Activated naive CD4-positive, alpha-beta T cell treated with anti-CD3 and anti-CD28 coated beads, Interleukin-2, amount 50 U/mL, for 24 hours (primary cell): ENCODE measurements around the gene FAM184A.
"Not testable (repeated sequence)": the region's sequence is repeated elsewhere in the genome, so short reads cannot be mapped to it uniquely, and the experiment has no call there.

Experiments used
- H3K27ac Mint-ChIP-seq: one replicate; pipeline ENCODE4 v1.8.0; 2021; ENCODE audit warnings: mild to moderate bottlenecking, mixed read lengths
- H3K27me3 Mint-ChIP-seq: one replicate; pipeline ENCODE4 v1.8.0; 2021; ENCODE audit warnings: mixed read lengths
- H3K36me3 Mint-ChIP-seq: one replicate; pipeline ENCODE4 v1.8.0; 2021; ENCODE audit warnings: mixed read lengths
- H3K4me1 Mint-ChIP-seq: one replicate; pipeline ENCODE4 v1.8.0; 2021; ENCODE audit warnings: mixed read lengths
- H3K4me3 Mint-ChIP-seq: one replicate; pipeline ENCODE4 v1.8.0; 2021; ENCODE audit warnings: mild to moderate bottlenecking, mixed read lengths
- H3K9me3 Mint-ChIP-seq: one replicate; pipeline ENCODE4 v1.8.0; 2021; ENCODE audit warnings: mixed read lengths

FAM184A gene

DNA sequence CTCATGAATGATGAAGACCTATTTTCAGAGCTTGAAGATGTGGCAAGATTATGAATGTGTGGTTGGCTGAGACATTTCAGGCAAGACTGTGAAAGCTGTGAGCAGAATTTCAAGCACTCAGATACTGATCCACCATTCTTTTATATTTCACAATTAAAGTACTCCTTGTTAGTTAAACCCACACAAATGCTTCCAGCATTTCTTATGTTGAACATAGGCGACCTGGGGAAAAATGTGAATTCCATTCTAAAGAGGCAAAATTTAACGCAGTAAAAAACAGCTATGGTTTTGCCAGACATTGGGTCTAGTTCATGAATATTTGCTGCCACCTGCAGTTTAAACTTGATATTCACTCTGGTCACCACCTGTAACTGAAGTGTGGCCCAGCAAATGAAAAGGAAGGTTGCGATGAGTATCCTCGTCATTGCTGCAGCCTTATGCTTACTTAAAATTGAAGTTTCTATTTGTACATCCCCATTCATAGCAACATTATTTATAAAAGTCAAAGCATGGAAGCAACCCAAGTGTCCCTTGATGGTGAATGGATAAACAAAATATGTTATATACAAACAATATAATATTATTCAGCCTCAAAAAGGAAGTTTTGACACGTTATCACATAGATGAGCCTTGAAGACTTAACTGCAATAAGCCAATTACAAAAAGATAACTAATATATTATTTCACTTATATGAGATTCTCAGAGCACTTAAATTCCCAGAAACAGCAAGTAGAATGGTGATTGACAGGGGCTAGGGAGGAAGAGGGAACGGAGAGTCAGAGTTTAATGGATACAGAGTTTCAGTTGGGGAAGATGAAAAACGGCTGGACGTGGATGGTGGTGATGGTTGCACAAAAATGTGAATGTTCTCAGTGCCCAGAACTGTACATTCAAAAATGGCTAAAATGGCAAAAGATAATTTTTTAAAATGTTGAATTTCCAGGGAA is 32.4 kb upstream of the FAM184A start:
- H3K27ac Mint-ChIP-seq: no peak overlapping the region

DNA sequence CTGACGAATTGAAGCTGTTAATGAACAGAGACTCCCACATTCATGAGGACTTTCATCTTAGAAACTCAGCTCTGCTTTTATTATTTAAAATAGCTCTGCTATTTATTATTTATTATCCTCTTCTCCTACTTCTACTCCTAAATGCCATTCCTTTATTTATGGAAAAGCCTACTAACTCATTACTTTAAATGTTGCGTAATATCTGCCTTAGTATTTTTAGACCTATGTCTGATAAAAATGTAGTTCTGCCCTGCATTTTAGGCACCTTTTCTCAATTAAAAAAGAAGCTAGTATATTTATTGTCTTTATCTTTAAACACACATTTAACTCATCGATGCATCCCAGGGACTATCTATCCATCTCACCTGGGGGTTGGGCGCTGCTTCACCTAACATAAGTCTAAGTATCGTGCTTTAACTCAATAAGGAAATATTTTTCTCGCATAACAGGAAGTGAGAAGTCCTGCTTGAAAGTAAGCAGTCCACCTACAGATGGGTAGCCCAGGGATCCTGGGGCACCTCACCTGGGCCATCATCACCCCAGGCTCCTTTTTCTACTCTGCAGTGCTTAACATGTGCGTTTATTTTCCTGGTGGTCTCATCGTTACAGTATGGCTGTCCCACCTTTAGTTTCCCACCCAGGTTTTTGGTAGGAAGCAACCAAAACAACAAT is 31.3 kb upstream of the FAM184A start:
- H3K9me3 Mint-ChIP-seq: no peaks in the 10 kb centered on the region
- H3K4me1 Mint-ChIP-seq: peaks cover 33% of the 10 kb centered on the region
- H3K27ac Mint-ChIP-seq: no peak overlapping the region
- H3K27me3 Mint-ChIP-seq: no peaks in the 10 kb centered on the region
- no peak overlapping the region for H3K4me3 Mint-ChIP-seq
- H3K36me3 Mint-ChIP-seq: no peaks in the 10 kb centered on the region

More for the DNA sequence above, 32.4 kb upstream of the FAM184A start:
- no peaks in the 10 kb centered on the region for H3K36me3 Mint-ChIP-seq
- H3K4me1 Mint-ChIP-seq: peaks cover 29% of the 10 kb centered on the region
- no peak overlapping the region for H3K4me3 Mint-ChIP-seq
- H3K27me3 Mint-ChIP-seq: no peaks in the 10 kb centered on the region
- no peaks in the 10 kb centered on the region for H3K9me3 Mint-ChIP-seq

DNA sequence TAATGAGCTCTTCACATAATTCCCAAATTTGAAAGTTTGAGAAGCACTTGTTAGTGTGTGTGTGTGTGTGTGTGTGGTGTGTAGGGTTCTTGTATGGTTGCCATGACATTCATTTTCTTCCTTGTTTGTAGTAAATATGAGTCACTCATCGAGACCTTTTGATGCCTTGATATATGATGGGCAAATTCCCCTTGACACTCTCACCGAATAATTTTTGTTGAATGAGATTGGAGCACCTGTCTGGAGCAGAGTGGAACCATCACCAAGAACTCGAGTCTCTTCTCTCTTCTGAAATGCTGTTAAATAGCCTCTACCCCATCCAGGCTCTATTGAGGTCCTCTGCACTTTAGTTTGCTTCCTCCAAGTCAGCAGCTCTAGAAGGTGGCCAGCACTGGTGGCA is 29.6 kb upstream of the FAM184A start:
- H3K36me3 Mint-ChIP-seq: no peaks in the 10 kb centered on the region
- no peaks in the 10 kb centered on the region for H3K9me3 Mint-ChIP-seq
- H3K4me3 Mint-ChIP-seq: no peak overlapping the region
- peak overlapping the region; percentile 25 for H3K27ac Mint-ChIP-seq
- peaks cover 33% of the 10 kb centered on the region for H3K4me1 Mint-ChIP-seq
- no peaks in the 10 kb centered on the region for H3K27me3 Mint-ChIP-seq

DNA sequence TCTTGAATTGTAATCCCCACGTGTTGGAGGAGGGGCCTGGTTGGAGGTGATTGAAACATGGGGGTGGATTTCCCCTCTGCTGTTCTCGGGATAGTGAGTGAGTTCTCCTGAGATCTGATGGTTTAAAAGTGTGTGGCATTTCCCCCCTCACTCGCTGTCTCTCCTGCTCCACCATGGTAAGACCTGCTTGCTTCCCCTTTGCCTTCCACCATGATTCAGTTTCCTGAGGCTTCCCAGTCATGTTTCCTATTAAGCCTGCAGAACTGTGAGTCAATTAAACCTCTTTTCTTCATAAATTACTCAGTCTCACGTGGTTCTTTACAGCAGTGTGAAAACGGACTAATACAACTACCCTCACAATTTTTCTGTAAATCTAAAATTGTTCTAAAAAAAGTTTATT is 26.8 kb upstream of the FAM184A start:
- no peak overlapping the region for H3K27ac Mint-ChIP-seq
- no peak overlapping the region for H3K4me3 Mint-ChIP-seq
- H3K36me3 Mint-ChIP-seq: no peaks in the 10 kb centered on the region
- H3K9me3 Mint-ChIP-seq: no peaks in the 10 kb centered on the region
- H3K27me3 Mint-ChIP-seq: no peaks in the 10 kb centered on the region
- H3K4me1 Mint-ChIP-seq: peaks cover 26% of the 10 kb centered on the region

DNA sequence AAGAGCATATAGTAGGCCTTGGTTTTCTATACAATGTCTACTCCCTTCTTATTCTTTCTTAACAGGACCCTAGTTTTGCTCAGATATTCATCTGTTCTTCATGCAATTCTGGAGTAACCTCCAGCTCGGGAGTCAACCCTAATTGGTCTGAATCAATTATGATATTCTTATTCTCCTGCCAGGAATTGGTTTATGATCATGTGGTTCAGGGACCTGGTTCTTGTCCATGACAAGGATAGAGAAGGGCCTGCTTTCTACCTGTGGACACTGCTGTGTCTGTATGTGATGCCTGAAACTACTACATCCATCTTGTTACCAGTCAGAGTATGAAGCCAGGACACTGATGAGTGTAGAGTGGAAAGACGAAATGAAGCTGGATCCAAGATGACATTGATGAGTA is 24.4 kb upstream of the FAM184A start:
- Mint-ChIP-seq H3K9me3 (no peaks in the 10 kb centered on the region), H3K4me1 (peaks cover 11% of the 10 kb centered on the region)

DNA sequence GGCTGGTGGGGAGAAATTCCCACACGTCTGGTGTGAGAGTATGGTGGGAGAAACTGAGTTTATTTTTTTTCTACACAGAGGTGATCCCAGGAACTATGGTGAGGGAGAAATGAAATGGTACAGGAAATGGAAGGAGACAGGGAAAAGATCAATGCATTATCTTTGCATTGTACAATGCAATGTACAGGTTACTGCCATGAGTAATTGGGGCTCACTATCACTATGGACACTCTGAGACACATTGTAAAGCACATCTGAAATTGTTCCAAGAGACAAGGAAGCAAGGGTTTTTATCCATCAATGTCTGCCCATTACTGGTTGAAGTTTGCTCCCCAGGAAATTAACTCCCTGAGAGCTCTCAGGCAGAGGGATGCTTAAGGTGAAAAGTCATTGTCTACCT is 21.7 kb upstream of the FAM184A start:
- Mint-ChIP-seq H3K27ac (no peak overlapping the region), H3K36me3 (peaks cover 2% of the 10 kb centered on the region), H3K27me3 (no peaks in the 10 kb centered on the region), H3K4me1 (peaks cover 25% of the 10 kb centered on the region), H3K4me3 (no peak overlapping the region), H3K9me3 (no peaks in the 10 kb centered on the region)

More for the DNA sequence above, 24.4 kb upstream of the FAM184A start:
- no peak overlapping the region for H3K27ac Mint-ChIP-seq
- no peak overlapping the region for H3K4me3 Mint-ChIP-seq
- H3K27me3 Mint-ChIP-seq: no peaks in the 10 kb centered on the region
- H3K36me3 Mint-ChIP-seq: no peaks in the 10 kb centered on the region

DNA sequence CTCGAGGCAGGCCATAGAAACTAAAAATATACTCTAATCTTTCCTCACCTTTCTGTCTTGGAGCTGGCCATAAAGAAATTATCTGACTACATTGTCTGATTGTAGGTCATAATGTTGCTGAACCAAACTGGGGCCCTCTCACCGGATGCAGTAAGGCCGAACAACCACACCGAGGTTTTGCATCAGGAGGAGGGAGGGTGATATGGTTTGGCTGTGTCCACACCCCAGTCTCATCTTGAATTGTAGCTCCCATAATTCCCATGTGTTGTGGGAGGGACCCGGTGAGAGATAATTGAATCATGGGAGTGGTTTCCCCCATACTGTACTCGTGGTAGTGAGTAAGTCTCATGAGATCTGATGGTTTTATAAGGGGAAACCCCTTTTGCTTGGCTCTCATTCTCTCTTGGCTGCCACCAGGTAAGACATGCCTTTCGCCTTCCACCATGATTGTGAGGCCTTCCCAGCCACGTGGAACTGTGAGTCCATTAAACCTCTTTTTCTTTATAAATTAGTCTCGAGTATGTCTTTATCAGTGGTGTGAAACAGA is 19.4 kb upstream of the FAM184A start:
- not testable (repeated sequence) for H3K4me3 Mint-ChIP-seq, H3K27me3 Mint-ChIP-seq, H3K36me3 Mint-ChIP-seq, H3K9me3 Mint-ChIP-seq
- H3K4me1 Mint-ChIP-seq: peaks cover 30% of the 10 kb centered on the region
- H3K27ac Mint-ChIP-seq: peak overlapping the region; percentile 82

DNA sequence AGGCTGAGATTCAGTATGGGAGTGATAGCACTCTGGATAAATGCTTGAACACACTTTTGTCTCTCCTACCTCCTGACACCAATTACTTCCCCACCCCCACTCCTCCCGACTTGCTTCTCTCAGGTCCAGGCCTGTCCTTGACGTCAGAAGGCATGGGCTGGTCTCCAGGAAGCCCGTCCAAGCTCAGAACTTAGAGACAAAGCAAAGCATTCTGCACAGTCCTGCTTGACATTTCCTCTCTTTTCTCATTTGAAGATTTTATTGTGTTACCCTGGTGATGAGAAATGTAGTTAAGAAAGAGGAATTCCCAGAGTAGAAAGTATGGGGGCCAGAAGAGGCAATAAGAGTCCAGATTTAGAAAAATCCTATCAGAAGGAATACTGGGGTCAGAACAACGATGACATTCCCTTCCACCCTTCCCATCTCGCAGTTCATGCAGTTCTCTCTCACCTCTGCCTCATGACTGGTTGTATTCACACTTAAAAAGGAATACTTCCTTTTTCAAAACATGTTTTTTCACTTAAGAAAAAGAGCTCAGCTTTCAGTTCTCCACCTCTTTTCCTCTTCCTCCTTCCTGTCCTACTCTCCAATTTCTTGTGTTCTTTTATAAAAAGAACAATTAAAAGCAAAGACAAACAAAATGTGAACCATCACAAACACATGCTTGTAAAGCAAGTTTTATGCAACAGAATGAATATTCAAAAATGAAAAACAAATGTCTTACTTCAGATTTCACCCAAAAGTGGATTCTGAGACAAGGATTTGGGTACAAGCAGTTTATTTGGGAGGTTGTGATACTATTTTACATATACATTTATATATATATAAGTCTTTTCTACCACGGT is 18.5 kb upstream of the FAM184A start:
- Mint-ChIP-seq H3K27ac (peak overlapping the region; percentile 56), H3K9me3 (no peaks in the 10 kb centered on the region), H3K4me3 (peak overlapping the region; percentile 64)

DNA sequence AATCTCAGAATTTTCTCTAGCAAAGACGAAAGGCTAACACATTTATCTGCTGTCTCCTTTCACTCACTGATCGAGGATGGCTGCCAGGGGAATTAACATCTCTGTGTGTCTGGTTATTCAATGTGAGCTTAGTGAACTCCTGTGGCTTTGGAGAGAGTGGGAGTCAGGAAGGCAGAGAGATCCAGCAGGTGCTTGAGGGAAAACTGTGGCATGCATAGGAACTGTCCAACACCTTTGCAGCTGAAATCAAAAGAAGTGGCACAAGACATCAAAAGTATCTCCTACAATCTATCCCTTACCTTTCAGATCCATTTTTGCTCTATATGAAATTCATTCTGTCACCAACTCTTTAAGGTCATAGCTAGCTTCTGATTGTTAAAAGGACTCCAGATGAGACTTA is 11.8 kb upstream of the FAM184A start:
- peaks cover 6% of the 10 kb centered on the region for H3K9me3 Mint-ChIP-seq
- H3K4me1 Mint-ChIP-seq: peaks cover 5% of the 10 kb centered on the region
- no peak overlapping the region for H3K4me3 Mint-ChIP-seq
- H3K27me3 Mint-ChIP-seq: no peaks in the 10 kb centered on the region
- H3K27ac Mint-ChIP-seq: no peak overlapping the region
- H3K36me3 Mint-ChIP-seq: peaks cover 2% of the 10 kb centered on the region

More for the DNA sequence above, 18.5 kb upstream of the FAM184A start:
- Mint-ChIP-seq H3K4me1 (peaks cover 30% of the 10 kb centered on the region), H3K27me3 (no peaks in the 10 kb centered on the region), H3K36me3 (peaks cover 2% of the 10 kb centered on the region)

DNA sequence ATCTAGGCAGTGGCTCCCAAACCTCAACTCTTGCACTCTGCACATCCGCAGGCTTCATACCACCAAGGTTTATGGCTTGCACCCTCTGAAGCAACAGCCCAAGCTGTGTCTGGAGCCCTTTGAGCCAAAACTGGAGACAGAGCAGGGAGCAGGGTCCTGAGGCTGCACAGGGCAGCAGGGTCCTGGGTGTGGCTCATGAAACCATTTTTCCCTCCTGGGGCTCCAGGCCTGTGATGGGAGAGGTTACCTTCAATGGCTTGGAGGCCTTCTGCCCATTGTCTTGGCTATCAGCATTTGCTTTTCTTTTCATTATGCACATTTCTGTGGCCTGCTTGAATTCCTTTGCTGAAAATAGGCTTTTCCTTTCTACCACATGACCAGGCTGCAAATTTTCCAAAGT is 6.3 kb upstream of the FAM184A start:
- Mint-ChIP-seq H3K27me3 (no peaks in the 10 kb centered on the region), H3K36me3 (peaks cover 7% of the 10 kb centered on the region), H3K4me1 (peaks cover 2% of the 10 kb centered on the region), H3K27ac (no peak overlapping the region), H3K9me3 (peaks cover 9% of the 10 kb centered on the region), H3K4me3 (no peak overlapping the region)

DNA sequence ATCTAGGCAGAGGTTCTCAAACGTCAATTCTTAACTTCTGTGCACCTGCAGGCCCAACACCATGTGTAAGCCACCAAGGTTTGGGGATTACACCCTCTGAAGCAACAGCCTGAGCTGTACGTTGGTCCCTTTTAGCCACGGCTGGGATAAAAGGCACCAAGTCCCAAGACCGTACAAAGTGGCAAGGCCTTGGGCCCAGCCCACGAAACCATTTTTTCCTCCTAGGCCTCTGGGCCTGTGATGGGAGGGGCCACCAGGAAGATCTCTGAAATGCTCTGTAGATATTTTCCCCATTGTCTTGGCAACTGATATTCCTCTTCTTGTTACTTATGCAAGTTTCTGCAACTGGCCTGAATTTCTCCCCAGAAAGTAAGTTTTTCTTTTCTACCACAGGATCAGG is 4.5 kb upstream of the FAM184A start:
- Mint-ChIP-seq H3K4me3 (no peak overlapping the region), H3K27ac (no peak overlapping the region), H3K27me3 (no peaks in the 10 kb centered on the region), H3K36me3 (peaks cover 6% of the 10 kb centered on the region), H3K9me3 (peaks cover 5% of the 10 kb centered on the region), H3K4me1 (peaks cover 13% of the 10 kb centered on the region)

DNA sequence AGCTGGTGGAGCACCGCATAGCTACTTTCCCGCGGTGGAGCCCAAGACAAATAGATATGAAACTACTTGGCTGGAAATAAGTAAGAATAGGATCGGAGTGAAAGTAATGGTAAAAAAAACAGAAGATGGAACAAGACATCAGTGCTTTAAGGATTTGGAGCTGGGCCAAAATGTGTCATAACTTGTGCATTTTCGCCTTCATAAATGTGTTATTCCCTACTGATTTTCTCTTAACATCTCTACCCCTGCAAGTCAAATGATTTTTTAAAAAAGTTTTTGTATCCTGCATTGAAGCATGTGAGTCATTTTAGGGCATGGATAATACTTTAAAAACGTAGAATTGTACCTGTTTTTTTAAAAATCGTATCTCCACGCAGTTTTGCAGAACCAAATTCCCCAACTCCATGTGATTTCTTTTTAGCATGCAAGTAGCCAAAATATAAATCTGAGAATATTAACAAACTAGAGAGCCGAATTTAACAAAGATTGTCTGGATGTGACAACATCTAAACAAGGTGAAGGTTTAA is 882 bp upstream of the FAM184A start:
- Mint-ChIP-seq H3K27me3 (no peaks in the 10 kb centered on the region), H3K9me3 (peaks cover 5% of the 10 kb centered on the region), H3K36me3 (peaks cover 6% of the 10 kb centered on the region), H3K4me1 (peaks cover 46% of the 10 kb centered on the region), H3K4me3 (peak overlapping the region; percentile 87), H3K27ac (peak overlapping the region; percentile 82)

DNA sequence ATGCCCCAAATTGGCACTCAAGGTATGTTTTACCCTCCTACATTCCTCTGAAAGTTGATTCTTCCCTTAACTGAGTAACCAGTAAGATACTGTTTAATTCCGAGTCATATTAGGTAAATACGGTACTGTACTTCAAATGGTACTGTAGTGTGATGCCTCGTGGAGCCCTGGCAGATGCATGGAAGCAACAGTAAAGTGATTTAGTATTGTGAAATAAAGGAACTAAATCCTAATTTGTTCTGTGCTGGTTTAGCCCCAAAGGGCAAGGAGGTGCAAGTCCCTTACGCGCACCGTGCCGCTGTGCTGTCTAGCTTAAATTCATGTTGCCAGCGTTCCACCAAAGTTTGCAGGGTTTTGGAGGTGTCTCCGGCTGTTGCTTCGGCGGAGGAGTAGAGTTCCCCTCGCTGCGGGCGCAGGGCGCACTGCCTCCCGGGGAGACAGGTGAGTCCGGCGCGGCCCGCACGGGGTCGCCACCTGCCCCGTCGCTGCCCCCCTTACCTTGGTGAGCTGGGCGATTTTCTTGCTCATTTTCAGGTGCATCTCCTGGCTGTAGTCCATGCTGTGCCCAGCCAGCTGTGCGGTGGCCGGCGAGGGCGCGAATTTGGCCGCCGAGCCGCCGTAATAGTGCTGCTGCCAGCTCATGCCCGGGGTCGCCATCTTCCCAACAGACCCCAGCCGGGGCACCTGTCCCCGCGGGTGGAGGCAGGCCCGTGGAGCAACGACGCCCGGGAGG is 655 bp downstream of the FAM184A start:
- Mint-ChIP-seq H3K27ac (peak overlapping the region; percentile 97), H3K9me3 (no peaks in the 10 kb centered on the region), H3K36me3 (peaks cover 3% of the 10 kb centered on the region), H3K4me1 (peaks cover 61% of the 10 kb centered on the region), H3K4me3 (peak overlapping the region; percentile 89), H3K27me3 (no peaks in the 10 kb centered on the region)

DNA sequence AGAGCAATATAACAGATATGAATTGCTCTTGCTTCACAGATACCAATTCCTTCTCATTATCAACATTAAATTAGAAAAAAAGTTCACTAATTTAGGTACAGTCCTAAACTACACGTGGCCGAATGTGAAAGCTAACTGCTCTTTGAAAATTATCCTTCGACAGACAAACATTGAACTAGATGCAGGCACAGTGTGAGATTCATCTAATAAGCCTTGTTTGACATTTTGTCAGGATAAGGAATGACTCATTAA is 1.1 kb downstream of the FAM184A start:
- Mint-ChIP-seq H3K36me3 (peaks cover 3% of the 10 kb centered on the region), H3K27ac (peak overlapping the region; percentile 97), H3K27me3 (no peaks in the 10 kb centered on the region), H3K4me1 (peaks cover 62% of the 10 kb centered on the region), H3K9me3 (no peaks in the 10 kb centered on the region), H3K4me3 (peak overlapping the region; percentile 89)
